Left lobe of liver (tissue), 2 donors: Measurements from ENCODE around the gene ERVH48-1. TPM values are rescaled to one million over a fixed set of nuclear protein-coding genes. Genes with fewer than 3 reads are reported as not detected.
"Not testable (repeated sequence)": the region's sequence is repeated elsewhere in the genome, so short reads cannot be mapped to it uniquely, and the experiment has no call there.

Experiments
- ATAC-seq: fragments of 200-7000 bp; cut with Tn5 transposase; one replicate; pipeline ENCODE4 v1.9.1; 2020; ENCODE audit warnings: mild to moderate bottlenecking, moderate library complexity
- DNase-seq: peaks from one replicate; pipeline ENCODE4 v3.0.0-alpha.2; 2020; ENCODE audit warnings: low spot score
- total RNA-seq: library from RNA; stranded (reverse); gene quantifications from one replicate; pipeline ENCODE4 v1.2.1, GENCODE V29; 2021
- donor health status: DM: no; HTN: no; CAD: no; lungs with moderate emphysema.
- donor health status: DM: no; HTN: yes; CAD: no.

The ERVH48-1 gene
- total RNA-seq, 1 donor from 2014 or later: not detected

DNA sequence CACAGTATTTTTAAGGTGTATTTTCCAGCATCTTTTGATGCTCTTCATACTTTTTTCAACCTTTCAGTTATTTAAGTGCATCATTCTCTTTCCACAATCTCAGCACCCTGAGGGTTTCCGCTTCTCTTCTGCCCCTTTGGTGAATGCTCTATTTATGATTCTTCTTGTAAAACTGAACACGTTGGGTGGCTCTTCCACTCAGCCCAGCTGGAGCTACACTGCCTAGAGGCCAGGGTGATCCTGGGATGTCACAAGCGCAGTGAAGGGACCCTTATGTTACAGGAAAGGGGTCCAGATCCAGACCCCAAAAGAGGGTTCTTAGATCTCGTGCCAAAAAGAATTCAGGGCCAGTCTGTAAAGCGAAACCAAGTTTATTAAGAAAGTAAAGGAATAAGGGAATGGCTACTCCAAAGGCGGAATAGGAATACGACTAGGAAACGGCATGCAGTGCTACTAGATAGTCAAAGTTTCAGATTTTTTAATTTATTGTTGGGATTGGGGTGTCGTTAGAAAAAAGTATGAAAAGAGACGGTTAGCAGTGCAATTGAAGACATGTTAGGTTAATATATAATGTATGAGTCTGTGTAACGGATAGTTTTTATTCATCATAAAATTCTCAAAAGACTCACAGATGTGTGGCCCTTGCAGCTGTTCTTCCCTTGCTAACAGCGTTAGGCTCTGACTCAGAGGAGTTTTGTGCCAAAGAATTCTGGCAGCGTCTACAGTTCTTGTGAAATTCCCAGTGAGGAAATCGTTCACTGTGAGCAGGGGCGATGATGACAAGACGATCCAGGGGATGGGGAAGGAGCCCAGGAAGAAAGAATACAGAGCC is 14.4 kb upstream of the ERVH48-1 start:
- DNase-seq (peak; percentile 80), ATAC-seq (peak; percentile 98)

DNA sequence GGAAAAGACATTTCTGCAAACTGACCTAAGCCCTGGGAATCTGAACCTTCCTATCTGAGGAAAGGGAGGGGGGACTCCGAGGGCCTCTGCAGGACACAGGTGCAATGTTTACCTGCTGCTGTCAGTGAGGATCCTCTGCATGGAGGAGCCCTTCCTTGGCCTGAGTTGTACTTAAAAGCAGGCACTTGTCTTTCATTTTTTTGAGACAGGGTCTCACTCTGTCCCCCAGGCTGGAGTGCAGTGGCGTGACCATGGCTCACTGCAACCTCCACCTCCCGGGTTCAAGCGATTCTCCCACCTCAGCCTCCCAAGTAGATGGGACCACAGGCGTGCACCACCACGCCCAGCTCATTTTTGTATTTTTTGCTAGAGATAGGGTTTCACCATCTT is 13.2 kb upstream of the ERVH48-1 start:
- not testable (repeated sequence) for ATAC-seq, DNase-seq

GRCh38 chr21:42937960-42938605 is 12.7 kb upstream of the ERVH48-1 start:
- DNase-seq (no peak), ATAC-seq (no peak)

DNA sequence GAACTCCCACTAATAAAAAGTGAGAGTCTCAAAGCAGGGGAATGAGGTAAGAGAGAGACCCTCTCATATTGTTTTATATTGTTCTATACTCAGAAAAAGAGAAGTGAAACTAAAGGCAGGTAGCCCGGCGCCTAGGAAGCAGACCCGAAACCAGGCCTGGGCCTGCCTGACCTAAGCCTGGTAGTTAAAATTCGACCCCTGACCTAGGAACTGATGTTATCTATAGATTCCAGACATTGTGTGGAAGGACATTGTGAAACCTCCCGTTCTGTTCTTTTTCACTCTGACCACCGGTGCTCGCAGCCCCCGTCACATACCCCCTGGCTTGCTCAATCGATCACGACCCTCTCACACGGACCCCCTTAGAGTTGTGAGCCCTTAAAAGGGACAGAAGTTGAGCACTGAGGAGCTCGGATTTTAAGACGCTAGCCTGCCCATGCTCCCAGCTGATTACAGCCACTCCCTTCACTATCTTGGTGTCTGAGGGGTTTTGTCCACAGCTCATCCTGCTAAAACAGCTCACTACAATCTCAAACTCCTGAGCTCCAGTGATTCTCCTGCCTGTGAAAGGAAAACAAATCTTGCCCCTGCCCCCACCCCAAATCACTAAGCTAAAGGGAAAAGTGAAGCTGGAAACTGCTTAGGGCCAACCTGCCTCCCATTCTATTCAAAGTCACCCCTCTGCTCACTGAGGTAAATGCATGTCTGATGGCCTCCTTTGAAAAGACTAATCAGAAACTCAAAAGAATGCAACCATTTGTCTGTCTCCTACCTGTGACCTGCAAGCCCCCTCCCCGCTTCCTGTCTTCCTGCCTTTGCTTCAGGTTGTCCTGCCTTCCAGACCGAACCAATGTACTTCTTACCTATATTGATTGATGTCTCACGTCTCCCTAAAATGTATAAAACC is 11.9 kb upstream of the ERVH48-1 start:
- ATAC-seq, DNase-seq: not testable (repeated sequence)

GRCh38 chr21:42936360-42936759 is 10.9 kb upstream of the ERVH48-1 start:
- DNase-seq, ATAC-seq: not testable (repeated sequence)

DNA sequence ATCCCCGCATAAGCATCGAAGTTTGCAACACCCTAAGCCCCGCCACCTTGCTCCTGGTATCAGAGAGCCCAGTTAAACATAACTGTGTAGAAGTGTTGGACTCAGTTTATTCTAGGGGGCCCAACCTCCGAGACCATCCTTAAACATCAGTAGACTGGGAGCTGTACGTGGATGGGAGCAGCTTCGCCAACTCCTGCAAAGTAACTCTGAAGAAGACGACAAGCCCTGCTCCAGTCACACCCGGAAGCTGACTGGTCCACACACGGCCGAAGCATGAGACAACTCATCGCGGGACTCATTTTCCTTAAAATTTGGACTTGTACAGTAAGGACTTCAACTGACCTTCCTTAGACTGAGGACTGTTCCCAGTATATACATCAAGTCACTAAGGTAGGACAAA is 8.5 kb upstream of the ERVH48-1 start:
- ATAC-seq, DNase-seq: not testable (repeated sequence)

- peak; percentile 46 for ATAC-seq
- not testable (repeated sequence) for DNase-seq
These were observed 7.9 kb upstream of the ERVH48-1 start for GRCh38 chr21:42933137-42933970.

DNA sequence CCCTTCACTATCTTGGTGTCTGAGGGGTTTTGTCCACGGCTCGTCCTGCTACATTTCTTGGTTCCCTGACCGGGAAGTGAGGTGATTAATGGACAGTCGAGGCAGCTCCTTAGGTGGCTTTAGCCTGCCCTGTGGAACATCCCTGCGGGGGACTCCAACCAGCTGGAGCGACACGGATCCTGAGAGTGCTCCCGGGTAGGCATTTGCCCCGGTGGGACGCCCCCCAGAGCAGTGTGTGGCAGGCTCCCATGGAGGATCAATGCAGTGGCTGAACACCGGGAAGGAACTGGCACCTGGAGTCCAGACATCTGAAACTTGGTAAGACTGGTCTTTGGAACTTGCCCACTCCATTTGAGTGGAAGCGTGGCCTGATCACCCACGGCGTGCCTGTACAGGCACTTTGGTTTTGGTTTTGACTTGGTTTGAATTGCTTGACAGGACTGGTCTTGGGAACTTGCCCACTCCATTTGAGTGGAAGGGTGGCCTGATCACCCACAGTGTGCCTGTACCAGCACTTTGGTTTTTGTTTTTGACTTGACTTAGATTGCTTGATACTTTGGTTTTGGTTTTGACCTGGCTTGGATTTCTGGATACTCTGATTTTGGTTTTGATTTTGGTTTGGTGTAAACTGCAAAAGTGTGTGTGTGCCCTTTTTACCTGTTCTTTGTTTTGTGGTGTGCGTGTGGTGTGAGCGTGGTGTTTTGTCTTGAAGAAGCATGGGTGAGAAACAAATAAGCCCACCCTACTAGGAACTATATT is 7.1 kb upstream of the ERVH48-1 start:
- not testable (repeated sequence) for ATAC-seq, DNase-seq

DNA sequence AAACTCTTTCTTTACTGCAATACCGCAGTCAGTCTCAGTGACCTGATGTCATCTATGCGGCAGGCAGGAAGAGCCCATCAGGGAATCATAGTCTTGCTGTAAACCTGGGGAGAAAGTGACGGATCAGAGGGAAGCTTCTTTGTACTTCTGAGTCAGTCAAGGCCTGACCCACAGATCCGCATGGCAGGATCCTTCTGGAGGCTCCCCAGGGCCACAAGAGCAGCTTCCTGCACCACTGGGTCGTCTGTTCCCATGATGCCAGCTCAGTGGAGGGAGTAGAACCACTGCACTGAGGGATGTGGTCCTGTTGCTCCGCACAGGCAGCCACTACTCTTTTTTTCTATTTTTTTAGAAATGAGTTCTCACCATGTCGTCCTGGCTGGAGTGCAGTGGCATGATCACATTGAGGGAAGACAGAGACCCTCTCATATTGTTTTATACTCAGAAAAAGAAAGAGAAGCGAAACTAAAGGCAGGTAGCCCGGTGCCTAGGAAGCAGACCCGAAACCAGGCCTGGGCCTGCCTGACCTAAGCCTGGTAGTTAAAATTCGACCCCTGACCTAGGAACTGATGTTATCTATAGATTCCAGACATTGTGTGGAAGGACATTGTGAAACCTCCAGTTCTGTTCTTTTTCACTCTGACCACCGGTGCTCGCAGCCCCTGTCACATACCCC is 6.3 kb upstream of the ERVH48-1 start:
- ATAC-seq (no peak), DNase-seq (no peak)

- no peak for ATAC-seq
These were observed 4.5 kb upstream of the ERVH48-1 start for GRCh38 chr21:42929969-42930368.

DNA sequence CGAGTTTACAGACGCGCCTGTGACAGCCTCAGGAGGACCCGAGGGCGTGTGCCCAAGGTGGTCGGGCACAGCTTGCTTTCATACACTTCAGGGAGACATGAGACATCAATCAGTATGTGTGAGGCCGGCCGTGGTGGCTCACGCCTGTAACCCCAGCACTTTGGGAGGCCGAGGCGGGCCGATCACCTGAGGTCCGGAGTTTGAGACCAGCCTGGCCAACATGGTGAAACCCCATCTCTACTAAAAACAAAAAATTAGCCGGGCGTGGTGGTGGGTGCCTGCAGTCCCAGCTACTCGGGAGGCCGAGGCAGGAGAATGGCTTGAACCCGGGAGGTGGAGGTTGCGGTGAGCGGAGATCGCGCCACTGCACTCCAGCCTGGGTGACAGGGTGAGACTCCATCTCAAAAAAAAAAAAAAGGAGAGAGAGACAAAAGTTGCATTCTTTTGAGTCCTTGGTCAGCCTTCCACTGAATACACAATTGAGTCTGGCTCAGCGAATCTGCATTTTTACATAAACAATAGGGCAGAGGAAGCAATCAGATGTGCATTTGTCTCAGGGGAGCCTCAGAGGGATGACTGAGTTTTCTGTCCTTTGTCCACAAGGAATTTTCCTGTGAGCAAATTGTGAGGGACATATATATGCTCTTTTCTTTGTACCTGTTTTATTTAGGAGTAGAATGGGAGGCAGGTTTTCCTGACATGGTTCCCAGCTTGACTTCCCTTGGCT is 2.2 kb upstream of the ERVH48-1 start:
- not testable (repeated sequence) for ATAC-seq, DNase-seq

More at GRCh38 chr21:42929969-42930368, 4.5 kb upstream of the ERVH48-1 start:
- no peak for DNase-seq

DNA sequence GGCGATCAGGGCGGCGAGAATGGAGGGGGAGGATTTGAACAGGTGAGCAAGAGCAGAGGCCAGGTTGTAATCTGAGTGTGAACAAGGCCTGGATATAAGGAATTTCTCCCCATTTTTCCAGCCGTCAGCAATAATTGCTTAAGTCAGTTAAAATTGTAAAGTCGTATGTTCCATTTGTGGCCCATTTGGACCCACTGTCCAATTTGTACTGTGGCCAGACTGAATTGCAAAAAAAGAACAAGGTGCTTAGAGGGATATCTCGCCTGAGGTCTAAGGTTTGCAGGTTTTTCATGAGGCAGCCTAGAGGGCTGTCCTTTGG is 1.0 kb downstream of the ERVH48-1 start:
- no peak for ATAC-seq
- DNase-seq: no peak

- ATAC-seq: peak; percentile 94
- peak; percentile 71 for DNase-seq
These were observed 1.6 kb downstream of the ERVH48-1 start for GRCh38 chr21:42923553-42924432.

DNA sequence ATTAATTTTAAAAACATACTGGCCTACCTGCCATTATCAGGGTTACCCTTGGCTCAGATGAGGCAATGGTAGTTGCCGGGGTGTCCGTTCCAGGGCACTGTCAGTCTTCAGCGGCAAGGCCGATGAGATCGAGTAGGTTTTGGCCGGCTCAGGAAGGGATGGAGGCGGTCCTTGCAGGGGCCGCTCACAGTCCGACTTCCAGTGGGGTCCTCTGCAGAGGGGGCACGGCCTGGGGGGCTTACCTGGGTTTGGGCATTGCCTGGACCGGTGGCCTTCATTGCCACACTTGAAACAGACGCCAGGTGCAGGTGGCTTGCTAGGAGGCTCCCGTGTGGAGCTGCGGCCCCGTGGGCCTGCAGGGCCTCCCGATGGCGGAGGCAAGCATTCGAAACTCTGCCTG is 2.5 kb downstream of the ERVH48-1 start:
- DNase-seq: no peak

DNA sequence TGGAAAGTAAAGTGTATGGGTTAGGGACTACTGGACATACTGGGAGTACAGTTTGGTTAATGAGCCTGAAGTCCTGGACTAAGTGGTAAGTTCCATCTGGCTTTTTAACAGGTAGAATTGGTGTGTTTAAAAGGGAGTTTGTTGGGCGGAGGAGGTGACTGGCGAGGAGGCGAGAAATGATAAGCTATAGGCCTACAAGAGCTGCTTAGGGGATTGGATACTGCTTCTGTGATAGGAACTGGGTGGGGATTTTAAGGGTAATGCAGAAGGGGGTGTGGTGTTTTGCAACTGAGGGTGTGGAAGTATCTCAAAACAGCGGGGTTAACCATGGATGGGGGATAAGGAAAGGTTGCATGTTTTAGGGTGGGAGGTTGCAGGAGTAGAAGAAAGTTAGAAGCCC is 3.5 kb downstream of the ERVH48-1 start:
- ATAC-seq (no peak), DNase-seq (no peak)

More for the DNA sequence above, 2.5 kb downstream of the ERVH48-1 start:
- no peak for ATAC-seq

- ATAC-seq (no peak), DNase-seq (no peak)
These were observed 7.1 kb downstream of the ERVH48-1 start for GRCh38 chr21:42918291-42918690.

GRCh38 chr21:42913476-42913875 is 12.0 kb downstream of the ERVH48-1 start:
- no peak for DNase-seq
- peak; percentile 36 for ATAC-seq
